H9 (cell line): Measurements from ENCODE around the gene SLC2A8. TPM values are rescaled to one million over a fixed set of nuclear protein-coding genes. Genes with fewer than 3 reads are reported as not detected.

Experiments
- DNase-seq: peaks from one replicate; pipeline ENCODE4 v3.0.0-alpha.2; 2017
- H2AFZ ChIP-seq: one replicate; pipeline ENCODE4 v1.6.1; 2013; ENCODE audit warnings: mild to moderate bottlenecking, low read length, control low read depth, moderate library complexity
- H2AK5ac ChIP-seq: 2 replicates; pipeline ENCODE4 v1.6.1; 2013; ENCODE audit warnings: low read length, control low read depth, mixed read lengths; ENCODE audit not compliant: insufficient read length
- H2BK120ac ChIP-seq: one replicate; pipeline ENCODE4 v1.6.1; 2013; ENCODE audit warnings: low read depth, mild to moderate bottlenecking, low read length, control low read depth, inconsistent platforms; ENCODE audit not compliant: poor library complexity, severe bottlenecking
- H2BK12ac ChIP-seq: 2 replicates; pipeline ENCODE4 v1.6.1; 2013; ENCODE audit warnings: low read length, control low read depth, mixed read lengths, low read depth; ENCODE audit not compliant: insufficient read length
- H2BK15ac ChIP-seq: 2 replicates; pipeline ENCODE4 v1.6.1; 2013; ENCODE audit warnings: low read depth, low read length, control low read depth
- H2BK20ac ChIP-seq: one replicate; pipeline ENCODE4 v1.6.1; 2013; ENCODE audit warnings: low read depth, mild to moderate bottlenecking, low read length, control low read depth, inconsistent platforms; ENCODE audit not compliant: poor library complexity, severe bottlenecking
- H2BK5ac ChIP-seq: 2 replicates; pipeline ENCODE4 v1.6.1; 2013; ENCODE audit warnings: low read length, control low read depth, mixed read lengths; ENCODE audit not compliant: insufficient read length
- H3K14ac ChIP-seq: 2 replicates; pipeline ENCODE4 v1.6.1; 2013; ENCODE audit warnings: low read length, control low read depth; ENCODE audit not compliant: insufficient read depth
- H3K18ac ChIP-seq: 2 replicates; pipeline ENCODE4 v1.6.1; 2013; ENCODE audit warnings: low read depth, mild to moderate bottlenecking, mixed read lengths, low read length, control low read depth; ENCODE audit not compliant: insufficient read length
- H3K23ac ChIP-seq: 2 replicates; pipeline ENCODE4 v1.6.1; 2013; ENCODE audit warnings: low read length, control low read depth, mixed read lengths, low read depth; ENCODE audit not compliant: insufficient read length
- H3K23me2 ChIP-seq: 2 replicates; pipeline ENCODE4 v1.6.1; 2013; ENCODE audit warnings: low read depth, mild to moderate bottlenecking, mixed read lengths, low read length, control low read depth; ENCODE audit not compliant: insufficient read length, poor library complexity, severe bottlenecking
- H3K27ac ChIP-seq: 2 replicates; pipeline ENCODE4 v1.5.1; 2013; ENCODE audit warnings: low read length, control low read depth, mixed read lengths, low read depth; ENCODE audit not compliant: insufficient read length
- H3K27me3 ChIP-seq: 2 replicates; pipeline ENCODE4 v1.6.1; 2013; ENCODE audit warnings: low read length, control low read depth, inconsistent platforms; ENCODE audit not compliant: insufficient read depth
- H3K4ac ChIP-seq: 2 replicates; pipeline ENCODE4 v1.6.1; 2013; ENCODE audit warnings: low read depth, mild to moderate bottlenecking, control low read depth, inconsistent platforms, low read length, moderate library complexity
- H3K4me1 ChIP-seq: 2 replicates; pipeline ENCODE4 v1.6.1; 2013; ENCODE audit warnings: low read length, control low read depth, inconsistent platforms; ENCODE audit not compliant: insufficient read depth
- H3K4me2 ChIP-seq: 2 replicates; pipeline ENCODE4 v1.6.1; 2013; ENCODE audit warnings: low read length, control low read depth, mixed read lengths; ENCODE audit not compliant: insufficient read length, insufficient read depth
- H3K56ac ChIP-seq: 2 replicates; pipeline ENCODE4 v1.6.1; 2013; ENCODE audit warnings: low read depth, mild to moderate bottlenecking, mixed read lengths, low read length, control low read depth; ENCODE audit not compliant: insufficient read length
- H3K79me1 ChIP-seq: 2 replicates; pipeline ENCODE4 v1.6.1; 2013; ENCODE audit warnings: low read depth, mild to moderate bottlenecking, moderate library complexity, low read length, control low read depth, inconsistent platforms; ENCODE audit not compliant: insufficient read depth, poor library complexity, severe bottlenecking
- H3K79me2 ChIP-seq: 2 replicates; pipeline ENCODE4 v1.6.1; 2013; ENCODE audit warnings: low read length, control low read depth, inconsistent platforms; ENCODE audit not compliant: insufficient read depth
- H3K9ac ChIP-seq: 2 replicates; pipeline ENCODE4 v1.6.1; 2013; ENCODE audit warnings: low read length, control low read depth, mixed read lengths; ENCODE audit not compliant: insufficient read length; ENCODE audit errors: extremely low read depth
- H3K9me3 ChIP-seq: one replicate; pipeline ENCODE4 v1.6.1; 2013; ENCODE audit warnings: low read depth, low read length, inconsistent platforms; ENCODE audit not compliant: control insufficient read depth
- H3T11ph ChIP-seq: one replicate; pipeline ENCODE4 v1.6.1; 2013; ENCODE audit warnings: mild to moderate bottlenecking, low read length, control low read depth, inconsistent platforms
- H4K20me1 ChIP-seq: one replicate; pipeline ENCODE4 v1.6.1; 2013; ENCODE audit not compliant: control insufficient read depth, insufficient read length, insufficient read depth
- H4K5ac ChIP-seq: 2 replicates; pipeline ENCODE4 v1.6.1; 2013; ENCODE audit warnings: low read depth, mild to moderate bottlenecking, mixed read lengths, low read length, control low read depth; ENCODE audit not compliant: insufficient read length
- H4K8ac ChIP-seq: replicated peaks from 2 replicates; pipeline ENCODE4 v1.6.1; 2013; ENCODE audit warnings: low read length, control low read depth, mixed read lengths, low read depth; ENCODE audit not compliant: insufficient read length
- H4K91ac ChIP-seq: 2 replicates; pipeline ENCODE4 v1.6.1; 2013; ENCODE audit warnings: low read depth, mild to moderate bottlenecking, moderate library complexity, mixed read lengths, low read length, control low read depth; ENCODE audit not compliant: insufficient read length
- H3K27ac Mint-ChIP-seq, 3 experiments: 2 replicates in 2 of 3; 3 replicates in 1 of 3; pipeline ENCODE4 v1.8.0; 2020 to 2021; ENCODE audit warnings: mixed read lengths in 3 of 3, mild to moderate bottlenecking in 1 of 3, moderate library complexity in 1 of 3
- H3K27me3 Mint-ChIP-seq: 2 replicates; pipeline ENCODE4 v1.8.0; 2021; ENCODE audit warnings: low read depth, mild to moderate bottlenecking, moderate library complexity, mixed read lengths
- H3K36me3 Mint-ChIP-seq, 3 experiments: 2 replicates in 2 of 3; 3 replicates in 1 of 3; pipeline ENCODE4 v1.8.0; 2020 to 2021; ENCODE audit warnings: low read depth in 3 of 3, mixed read lengths in 3 of 3; ENCODE audit not compliant: insufficient read depth in 1 of 3
- H3K4me1 Mint-ChIP-seq, 2 experiments: 2 replicates each; pipeline ENCODE4 v1.8.0; 2020; ENCODE audit warnings: mixed read lengths in 2 of 2
- H3K4me3 Mint-ChIP-seq, 2 experiments: 2 replicates in 1 of 2; 3 replicates in 1 of 2; pipeline ENCODE4 v1.8.0; 2020 to 2021; ENCODE audit warnings: mild to moderate bottlenecking in 2 of 2, mixed read lengths in 2 of 2, moderate library complexity in 1 of 2
- H3K9me3 Mint-ChIP-seq, 2 experiments: 2 replicates in 1 of 2; 3 replicates in 1 of 2; pipeline ENCODE4 v1.8.0; 2020; ENCODE audit warnings: mild to moderate bottlenecking in 2 of 2, mixed read lengths in 2 of 2, moderate library complexity in 1 of 2
- CTCF ChIP-seq: fragments of 200-600 bp; sonication (generic); conservative IDR thresholded peaks from 3 replicates; pipeline ENCODE4 v1.8.0; 2021; ENCODE audit warnings: antibody characterized with exemption, mild to moderate bottlenecking
- WGBS: extraction: QIAGEN DNeasy Blood & Tissue Kit; methylation state at CpG from one replicate; pipeline ENCODE4 v1.1.7; 2013; ENCODE audit warnings: missing lambda C conversion rate, low lambda C conversion rate, mixed read lengths; ENCODE audit not compliant: insufficient read length; ENCODE audit errors: extremely low coverage; 5-methylcytosine and 5-hydroxymethylcytosine counted together
- total RNA-seq: library from RNA; stranded (reverse); gene quantifications from 2 replicates; pipeline ENCODE4 v1.2.1, GENCODE V29; 2021

SLC2A8 gene
- total RNA-seq, 1 experiment from 2014 or later: 38.3 TPM

GRCh38 chr9:127349483-127350113 is 47.4 kb upstream of the SLC2A8 start:
- Histone ChIP-seq H4K8ac (no peak overlapping the region), H3K27ac (no peak overlapping the region), H3K56ac (no peak overlapping the region), H3K4ac (no peak overlapping the region), H3K23me2 (no peaks in the 10 kb centered on the region), H3K79me1 (no peaks in the 10 kb centered on the region), H3T11ph (no peak overlapping the region), H2AK5ac (no peak overlapping the region), H2BK20ac (no peak overlapping the region), H3K9ac (no peak overlapping the region), H2AFZ (no peak overlapping the region), H2BK12ac (no peak overlapping the region), H2BK5ac (no peak overlapping the region), H4K91ac (no peak overlapping the region), H2BK15ac (no peak overlapping the region), H3K4me2 (no peak overlapping the region), H3K14ac (no peak overlapping the region), H3K9me3 (no peaks in the 10 kb centered on the region), H3K79me2 (no peaks in the 10 kb centered on the region), H3K4me1 (peaks cover 6% of the 10 kb centered on the region; the same call in 1 of the 2 replicates), H3K27me3 (no peaks in the 10 kb centered on the region), H4K20me1 (no peaks in the 10 kb centered on the region), H3K18ac (no peak overlapping the region), H4K5ac (no peak overlapping the region), H2BK120ac (no peak overlapping the region), H3K23ac (no peak overlapping the region)
- Mint-ChIP-seq H3K27ac (no peak overlapping the region; a peak in 1 of 7 replicates), H3K9me3 (no peaks in the 10 kb centered on the region), H3K36me3 (peaks cover 0 to 6% (median 6%) of the 10 kb centered on the region in 3 experiments; a peak in 2 of 7 replicates), H3K4me1 (peaks cover 29 to 30% of the 10 kb centered on the region in 2 experiments), H3K27me3 (no peaks in the 10 kb centered on the region), H3K4me3 (no peak overlapping the region)
- WGBS: no CpG with 5 or more reads among the region's 12 CpGs
- TF ChIP-seq CTCF: no peak
- DNase-seq: no peak
